ENCODE measurements around the gene TRMO. TPM values are rescaled to one million over a fixed set of nuclear protein-coding genes. Genes with fewer than 3 reads are reported as not detected.

TRMO gene
- total and polyA plus RNA-seq, 2 of the 13 experiments (the other 11 are each of a cell fraction or from before 2014, with no cell fraction given), result 8.7 to 18.6 TPM

- H3K9ac ChIP-seq (ENCODE audit: insufficient read depth, low read depth, low read length), result no peak overlapping the region
- intact Hi-C loops (cut with micrococcal nuclease; ENCODE audit: unreplicated experiment), result loop anchor here (1.0 kb wide), 1 partner anchor 181 kb away; no protein-coding TSS in a partner anchor
- H3K9me3 ChIP-seq (ENCODE audit: low read length), result no peaks in the 10 kb centered on the region
- ATAC-seq, result no peak
- no peak overlapping the region for H2AFZ ChIP-seq (ENCODE audit: low read length)
- no peak for TF ChIP-seq TCF7 (IDR thresholded peaks at IDR 0.05; ENCODE audit: low read depth)
- no peak for TF ChIP-seq SOX5 (CRISPR knock-in tag; IDR thresholded peaks at IDR 0.05; ENCODE audit: borderline replicate concordance)
- TF ChIP-seq SMYD3 (CRISPR knock-in tag; IDR thresholded peaks at IDR 0.05), result no peak
- TF ChIP-seq ZNF703 (CRISPR knock-in tag; IDR thresholded peaks at IDR 0.05; ENCODE audit: borderline replicate concordance), result no peak
- TF ChIP-seq RFX3 (CRISPR knock-in tag; IDR thresholded peaks at IDR 0.05), result no peak
- no peak for TF ChIP-seq ZNF446 (CRISPR knock-in tag; IDR thresholded peaks at IDR 0.05)
- no peak for TF ChIP-seq ZNF652 (CRISPR knock-in tag; IDR thresholded peaks at IDR 0.05; ENCODE audit: borderline replicate concordance, low read depth)
- TF ChIP-seq EED (CRISPR knock-in tag; IDR thresholded peaks at IDR 0.05), result no peak
- no peak for TF ChIP-seq TFE3 (CRISPR knock-in tag; IDR thresholded peaks at IDR 0.05)
- TF ChIP-seq NFE2L2 (IDR thresholded peaks at IDR 0.05; ENCODE audit: low read length), result no peak
- TF ChIP-seq GABPA (IDR thresholded peaks at IDR 0.05; ENCODE audit: low read depth, low read length), result no peak
- TF ChIP-seq GABPA (CRISPR knock-in tag; IDR thresholded peaks at IDR 0.05; ENCODE audit: low read depth), result no peak
- no peak for TF ChIP-seq ZNF44 (CRISPR knock-in tag; IDR thresholded peaks at IDR 0.05)
- no peak for TF ChIP-seq ZNF784 (CRISPR knock-in tag; IDR thresholded peaks at IDR 0.05; ENCODE audit: borderline replicate concordance)
- no peak for TF ChIP-seq MED8 (CRISPR knock-in tag; IDR thresholded peaks at IDR 0.05; ENCODE audit: insufficient replicate concordance)
- no peak for TF ChIP-seq RARA (CRISPR knock-in tag; IDR thresholded peaks at IDR 0.05)
- H3K4me1 ChIP-seq (ENCODE audit: insufficient read depth, low read length), result no peaks in the 10 kb centered on the region
- CTCF ChIA-PET (ENCODE audit: low intra/inter-chr PET ratio, low total read pairs), result no interaction called here
- H3K4me2 ChIP-seq (ENCODE audit: low read depth, low read length), result no peak overlapping the region
- peaks cover 0 to 9% of the 10 kb centered on the region in 2 experiments; a peak in 1 of 5 replicates for H3K27me3 ChIP-seq (ENCODE audit: control insufficient read depth in 1 of 2, insufficient read depth in 2 of 2, low read length in 2 of 2)
- no TSS peak for BruUV-seq (replicated peaks)
- no peaks in the 10 kb centered on the region for H3K36me3 ChIP-seq (replicated peaks in 1 of 2; ENCODE audit: control insufficient read depth in 1 of 2, insufficient read depth in 2 of 2, low read length in 2 of 2)
- no peak overlapping the region for H3K4me3 ChIP-seq (replicated peaks in 1 of 3; ENCODE audit: insufficient read depth in 1 of 3, low read depth in 2 of 3, low read length in 3 of 3)
- in situ Hi-C loops (cut with HindIII; ENCODE audit: extremely low pct_ligation_motif_present, low pct_unique_long_range_greater_than_20kb), result loop anchor here (5.0 kb wide), 1 partner anchor 179 kb away; no protein-coding TSS in a partner anchor
- 40% methylated on average over 5 of the region's 5 CpGs for WGBS (ENCODE audit: low lambda C conversion rate)
- no peak overlapping the region for H3K27ac ChIP-seq (ENCODE audit: extremely low read length, insufficient read depth, low read length)
- no peaks in the 10 kb centered on the region for H3K79me2 ChIP-seq (ENCODE audit: insufficient read depth, low read length)
- POLR2A ChIA-PET, result no interaction called here
- H4K20me1 ChIP-seq (ENCODE audit: insufficient read depth, low read length), result no peaks in the 10 kb centered on the region
- no peak for DNase-seq (ENCODE audit: low spot score)
- FAIRE-seq, result no peak
These were observed 30.6 kb downstream of the TRMO start for GRCh38 chr9:97891736-97892135.
